ENCODE data around the gene TENM3.

Gene TENM3

DNA sequence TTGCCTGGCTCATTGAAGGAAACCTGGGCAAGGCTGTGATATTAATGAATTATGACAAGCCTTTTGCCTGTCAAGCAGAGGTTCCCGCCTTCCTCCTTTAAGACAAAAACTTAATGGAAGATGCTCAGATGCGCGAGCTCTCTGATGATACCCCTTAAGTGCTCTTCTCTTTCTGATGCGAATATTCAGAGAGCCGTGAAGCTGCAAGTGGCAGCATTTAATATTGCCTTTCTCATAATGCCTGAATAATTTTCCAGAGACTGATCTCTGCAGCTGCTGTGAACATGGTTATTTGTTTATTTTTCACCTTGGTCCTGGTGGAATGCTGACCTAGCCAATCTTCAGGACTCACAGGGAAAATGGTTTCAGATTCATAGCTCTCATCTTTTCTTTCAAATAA lies 251.8 kb downstream of the TENM3 start:
- Mint-ChIP-seq H3K36me3 (ENCODE audit: insufficient read depth) (no peaks in the 10 kb centered on the region), H3K27me3 (peaks cover 7 to 21% of the 10 kb centered on the region in 2 donors), H3K27ac (no peak overlapping the region), H3K9me3 (no peaks in the 10 kb centered on the region), H3K4me3 (no peak overlapping the region), H3K4me1 (ENCODE audit: low read depth in 2 of 2) (no peaks in the 10 kb centered on the region)
- DNase-seq (no peak), ATAC-seq (replicated peaks) (no peak)

DNA sequence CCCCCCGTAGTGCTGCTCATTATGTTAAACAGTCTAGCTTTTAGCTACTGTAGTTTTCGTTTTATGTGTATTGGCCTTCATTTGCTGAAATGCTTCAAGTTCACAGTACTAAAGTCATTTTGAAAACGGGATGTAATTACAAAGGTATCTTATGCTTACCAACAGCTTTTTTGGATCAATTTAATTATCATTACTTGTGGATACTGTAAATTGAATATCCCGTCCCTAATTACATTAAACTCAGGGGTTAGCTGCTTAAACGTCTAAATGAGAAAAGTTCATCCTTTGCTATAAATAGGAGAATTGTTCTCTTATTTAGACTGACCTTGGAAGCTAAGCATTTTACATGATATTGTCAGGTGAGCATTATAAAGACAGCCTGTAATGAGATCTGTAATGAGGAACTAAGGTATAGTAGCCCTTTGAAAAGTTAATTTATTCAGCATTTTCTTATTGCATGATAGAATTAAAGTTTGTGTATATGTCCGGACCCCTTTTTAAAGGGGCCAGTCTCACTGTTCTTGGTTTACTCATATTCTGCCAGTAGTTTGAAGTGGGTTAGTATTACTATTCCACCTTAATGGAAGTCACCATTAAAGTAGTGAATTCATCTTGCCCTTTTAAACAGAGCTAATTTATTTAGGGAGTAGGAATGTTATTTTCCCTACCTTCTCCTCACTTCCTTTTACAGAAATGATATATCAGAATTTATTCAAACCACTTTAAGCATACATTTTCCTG lies 252.6 kb downstream of the TENM3 start:
- Mint-ChIP-seq H3K27ac (no peak overlapping the region), H3K4me3 (no peak overlapping the region), H3K9me3 (no peaks in the 10 kb centered on the region), H3K27me3 (peaks cover 7 to 15% of the 10 kb centered on the region in 2 donors), H3K4me1 (ENCODE audit: low read depth in 2 of 2) (no peaks in the 10 kb centered on the region), H3K36me3 (ENCODE audit: insufficient read depth) (no peaks in the 10 kb centered on the region)
- ATAC-seq (replicated peaks), result no peak
- DNase-seq, result no peak

DNA sequence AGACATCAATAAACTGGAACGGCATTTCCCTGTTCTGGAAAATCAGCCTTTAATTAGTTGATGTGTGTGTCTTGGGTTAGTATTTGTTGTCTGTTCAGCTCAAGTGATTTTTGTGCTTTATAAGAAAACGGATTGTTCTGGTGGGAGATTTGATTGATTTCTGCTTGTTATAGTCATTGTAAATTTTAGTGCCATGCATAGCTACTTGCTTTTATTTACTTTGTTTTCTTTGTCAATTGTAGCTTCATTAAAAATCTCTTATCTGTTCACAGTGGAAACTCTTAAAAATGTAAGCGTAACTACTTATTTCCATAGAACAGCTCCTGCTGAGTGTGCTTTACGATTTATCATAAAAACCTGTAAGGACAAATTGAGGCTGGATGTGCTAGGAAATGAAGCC lies 253.2 kb downstream of the TENM3 start:
- no peak for ATAC-seq (replicated peaks)
- Mint-ChIP-seq H3K27me3 (peaks cover 7 to 15% of the 10 kb centered on the region in 2 donors), H3K9me3 (no peaks in the 10 kb centered on the region), H3K4me3 (no peak overlapping the region), H3K36me3 (ENCODE audit: insufficient read depth) (no peaks in the 10 kb centered on the region), H3K4me1 (ENCODE audit: low read depth in 2 of 2) (no peaks in the 10 kb centered on the region), H3K27ac (no peak overlapping the region)
- DNase-seq, result no peak

DNA sequence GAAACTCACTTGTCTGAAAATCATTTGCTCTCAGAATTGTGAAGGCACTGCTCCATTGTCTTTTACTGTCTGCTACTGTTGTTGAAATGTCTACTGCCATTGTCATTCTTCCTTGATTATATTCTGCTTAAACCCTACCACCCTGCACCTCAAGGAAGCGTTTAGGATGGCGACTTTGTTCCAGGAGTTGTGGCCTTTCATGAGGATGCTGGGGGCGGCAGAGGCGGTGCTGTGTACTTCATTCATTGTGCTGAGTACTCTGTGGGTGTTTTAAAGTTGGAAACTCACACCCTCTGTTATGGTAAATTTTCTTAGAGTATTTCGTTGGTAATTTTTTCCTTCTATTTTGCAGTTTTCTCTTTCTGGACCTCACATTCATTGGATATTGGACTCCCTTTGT lies 258.9 kb downstream of the TENM3 start:
- Mint-ChIP-seq H3K4me1 (ENCODE audit: low read depth in 2 of 2) (no peaks in the 10 kb centered on the region), H3K4me3 (no peak overlapping the region), H3K27ac (no peak overlapping the region), H3K9me3 (no peaks in the 10 kb centered on the region), H3K36me3 (ENCODE audit: insufficient read depth) (no peaks in the 10 kb centered on the region), H3K27me3 (peaks cover 0 to 11% of the 10 kb centered on the region in 2 donors)
- DNase-seq (no peak), ATAC-seq (replicated peaks) (no peak)

DNA sequence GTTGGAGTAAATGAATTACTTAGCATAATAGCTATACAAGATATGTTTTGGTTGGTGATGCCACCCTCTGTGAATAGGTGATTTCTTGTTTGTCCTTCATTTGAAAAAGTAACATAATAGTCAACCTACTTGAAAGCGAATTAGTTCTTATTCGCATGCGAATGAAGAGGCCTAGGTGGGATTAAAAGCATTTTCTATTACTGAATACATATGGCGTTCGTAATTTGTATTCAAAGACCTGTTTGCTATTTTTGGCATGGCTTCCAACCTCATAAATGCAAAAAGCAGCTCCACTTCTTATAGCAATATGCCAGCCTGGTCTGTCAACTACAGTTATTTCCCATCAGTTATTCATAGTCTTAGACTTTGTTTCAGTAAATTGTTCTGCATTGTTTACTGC lies 261.3 kb downstream of the TENM3 start:
- Mint-ChIP-seq H3K36me3 (ENCODE audit: insufficient read depth) (no peaks in the 10 kb centered on the region), H3K9me3 (no peaks in the 10 kb centered on the region)
- ATAC-seq (replicated peaks), result no peak

DNA sequence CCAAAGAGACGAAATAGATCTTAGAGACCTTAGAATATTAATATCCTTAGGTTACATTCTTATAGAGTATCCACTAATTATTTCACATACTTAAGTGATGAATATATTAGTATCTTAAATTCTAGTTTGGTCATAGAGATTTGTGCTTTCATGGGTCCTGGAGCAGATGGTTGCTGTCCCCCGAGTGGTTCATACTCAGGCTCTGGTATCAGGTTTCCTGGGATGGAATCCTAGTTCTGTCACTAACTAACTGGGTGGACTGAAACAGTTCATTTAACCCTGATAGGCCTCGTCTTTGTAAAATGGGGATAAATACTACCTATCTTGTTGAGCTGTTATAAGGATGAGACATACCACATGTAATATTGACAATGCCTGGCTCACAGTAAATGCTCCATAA lies 264.6 kb downstream of the TENM3 start:
- Mint-ChIP-seq H3K27ac (no peak overlapping the region), H3K9me3 (no peaks in the 10 kb centered on the region), H3K4me3 (no peak overlapping the region), H3K27me3 (peaks cover 0 to 11% of the 10 kb centered on the region in 2 donors), H3K4me1 (ENCODE audit: low read depth in 2 of 2) (no peaks in the 10 kb centered on the region), H3K36me3 (ENCODE audit: insufficient read depth) (no peaks in the 10 kb centered on the region)
- no peak for ATAC-seq (replicated peaks)
- no peak for DNase-seq

More for the DNA sequence above, 261.3 kb downstream of the TENM3 start:
- H3K4me1 Mint-ChIP-seq (ENCODE audit: low read depth in 2 of 2), result no peaks in the 10 kb centered on the region
- no peak for DNase-seq
- peaks cover 0 to 11% of the 10 kb centered on the region in 2 donors for H3K27me3 Mint-ChIP-seq
- H3K4me3 Mint-ChIP-seq, result no peak overlapping the region
- H3K27ac Mint-ChIP-seq, result no peak overlapping the region

DNA sequence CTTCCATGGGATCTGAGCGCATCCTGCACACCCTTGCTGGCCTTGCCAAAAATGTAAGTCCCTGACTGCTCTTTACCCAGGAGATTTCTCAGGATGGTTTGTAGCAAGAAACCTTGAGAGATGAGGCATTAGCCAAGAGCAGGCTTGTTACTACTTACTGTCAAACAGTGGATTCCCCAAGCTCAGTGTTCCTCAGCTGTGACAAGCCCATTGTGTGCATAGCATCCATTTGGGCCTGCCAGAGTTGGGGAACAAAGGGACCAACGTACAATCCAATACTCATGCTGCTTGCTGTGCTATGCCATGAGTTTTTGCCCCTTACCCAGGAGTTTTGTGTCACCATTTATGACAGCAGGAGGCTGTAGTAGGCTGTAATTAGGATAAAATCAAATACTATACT lies 267.6 kb downstream of the TENM3 start:
- no peak for ATAC-seq (replicated peaks)
- no peak overlapping the region for H3K4me3 Mint-ChIP-seq
- H3K4me1 Mint-ChIP-seq (ENCODE audit: low read depth in 2 of 2), result no peaks in the 10 kb centered on the region
- DNase-seq, result no peak
- H3K27ac Mint-ChIP-seq, result no peak overlapping the region
- no peaks in the 10 kb centered on the region for H3K36me3 Mint-ChIP-seq (ENCODE audit: insufficient read depth)
- H3K27me3 Mint-ChIP-seq, result peaks cover 0 to 4% of the 10 kb centered on the region in 2 donors
- H3K9me3 Mint-ChIP-seq, result no peaks in the 10 kb centered on the region

DNA sequence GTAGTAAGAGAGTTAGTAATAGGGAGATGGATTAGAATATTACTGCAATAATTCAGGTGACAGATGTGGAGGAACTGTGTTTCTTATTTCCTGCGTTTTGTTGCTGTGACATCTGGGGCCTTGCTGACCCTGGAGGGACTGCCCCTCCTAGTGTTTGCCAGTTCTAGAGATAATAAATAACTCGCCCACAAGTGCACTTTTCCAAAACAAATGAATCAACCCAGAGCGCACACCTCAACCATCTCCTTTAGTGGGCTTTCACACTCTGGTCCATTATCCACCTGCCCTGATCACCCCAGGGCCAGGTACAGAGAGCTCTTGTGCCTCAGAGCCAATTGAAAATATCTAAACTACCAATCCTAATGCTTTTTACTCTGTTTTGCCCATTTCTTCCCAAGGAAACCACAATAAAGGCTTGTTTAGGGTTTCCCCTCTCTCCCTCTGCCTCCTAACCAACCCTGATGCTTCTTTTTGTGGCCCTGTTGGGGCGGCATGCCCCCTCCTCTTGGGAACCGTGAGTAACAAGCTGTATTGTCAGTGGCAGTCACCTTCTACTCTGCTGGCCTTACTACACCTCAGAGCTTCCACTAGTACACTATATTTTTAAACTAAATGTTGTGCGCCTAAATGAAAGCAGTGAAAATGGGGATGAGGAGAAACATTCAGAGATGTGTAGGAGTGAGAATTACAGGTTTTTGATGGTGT lies 270.5 kb downstream of the TENM3 start:
- no peak overlapping the region for H3K27ac Mint-ChIP-seq
- DNase-seq, result no peak
- no peaks in the 10 kb centered on the region for H3K4me1 Mint-ChIP-seq (ENCODE audit: low read depth in 2 of 2)
- H3K27me3 Mint-ChIP-seq, result peaks cover 0 to 6% of the 10 kb centered on the region in 2 donors
- ATAC-seq (replicated peaks), result no peak
- H3K9me3 Mint-ChIP-seq, result peaks cover 0 to 2% of the 10 kb centered on the region in 2 donors
- H3K36me3 Mint-ChIP-seq (ENCODE audit: insufficient read depth), result no peaks in the 10 kb centered on the region
- H3K4me3 Mint-ChIP-seq, result no peak overlapping the region

DNA sequence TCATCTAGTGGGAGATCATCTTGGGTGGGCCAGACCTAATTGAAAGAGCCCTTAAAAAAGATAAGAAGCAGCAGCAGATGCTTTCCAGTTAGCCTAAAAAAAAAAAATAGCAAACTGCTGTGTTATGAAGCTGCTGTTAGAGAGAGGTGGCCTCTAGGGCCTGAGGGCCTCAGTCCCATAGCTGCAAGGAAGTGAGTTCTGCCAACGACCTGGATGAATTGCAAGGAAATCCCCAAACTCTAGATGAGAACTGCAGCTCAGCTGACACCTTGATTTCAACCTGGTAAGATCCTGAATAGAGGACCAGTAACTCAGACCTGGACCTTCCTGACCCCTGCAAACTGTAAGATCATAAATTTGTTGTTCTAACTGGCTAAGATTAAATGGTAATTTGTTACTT lies 275.2 kb downstream of the TENM3 start:
- no peaks in the 10 kb centered on the region for H3K4me1 Mint-ChIP-seq (ENCODE audit: low read depth in 2 of 2)
- H3K36me3 Mint-ChIP-seq (ENCODE audit: insufficient read depth), result no peaks in the 10 kb centered on the region
- no peak overlapping the region for H3K4me3 Mint-ChIP-seq
- H3K27me3 Mint-ChIP-seq, result peaks cover 0 to 14% of the 10 kb centered on the region in 2 donors
- no peak overlapping the region for H3K27ac Mint-ChIP-seq
- H3K9me3 Mint-ChIP-seq, result peaks cover 0 to 2% of the 10 kb centered on the region in 2 donors
- no peak for ATAC-seq (replicated peaks)
- no peak for DNase-seq

DNA sequence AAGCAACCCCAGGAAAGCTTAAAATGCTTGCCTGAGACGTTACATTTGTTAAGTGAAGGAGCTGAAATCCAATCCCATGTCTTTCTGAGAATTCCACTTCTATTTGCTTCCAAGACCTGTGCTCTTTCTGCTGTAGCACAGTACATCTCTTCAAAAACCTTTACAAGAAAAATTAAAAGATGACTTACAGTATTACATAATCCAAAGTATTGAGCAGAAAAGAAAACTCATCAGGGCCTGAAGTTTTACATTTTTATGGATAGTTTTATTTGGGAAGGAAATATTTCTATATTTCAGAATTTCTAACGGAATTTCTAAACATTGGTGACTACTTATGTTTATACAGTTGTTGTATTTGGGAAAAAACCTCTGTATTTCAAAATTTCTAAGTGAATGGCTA lies 276.3 kb downstream of the TENM3 start:
- peaks cover 0 to 15% of the 10 kb centered on the region in 2 donors for H3K27me3 Mint-ChIP-seq
- no peaks in the 10 kb centered on the region for H3K36me3 Mint-ChIP-seq (ENCODE audit: insufficient read depth)
- no peak overlapping the region for H3K4me3 Mint-ChIP-seq
- DNase-seq, result no peak
- H3K9me3 Mint-ChIP-seq, result peaks cover 0 to 2% of the 10 kb centered on the region in 2 donors
- no peak overlapping the region for H3K27ac Mint-ChIP-seq
- no peak for ATAC-seq (replicated peaks)
- no peaks in the 10 kb centered on the region for H3K4me1 Mint-ChIP-seq (ENCODE audit: low read depth in 2 of 2)

DNA sequence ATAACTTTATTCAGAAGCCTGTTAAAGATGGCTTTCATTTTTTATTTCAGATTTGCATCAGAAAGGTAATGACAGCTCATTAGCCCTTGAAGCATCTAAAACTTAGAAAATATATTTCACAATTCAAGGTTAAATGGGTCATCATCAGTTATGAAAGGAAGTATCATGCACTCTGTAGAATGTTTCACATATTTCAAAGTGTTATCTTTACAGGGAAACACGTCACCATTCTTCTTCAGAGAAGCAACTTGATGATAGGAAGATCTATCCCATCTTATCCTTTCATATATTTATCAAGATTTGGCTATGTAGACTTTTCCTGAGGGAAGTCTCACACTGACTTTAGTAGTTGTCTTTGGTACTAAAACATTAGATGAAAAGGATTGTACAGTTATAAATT lies 277.8 kb downstream of the TENM3 start:
- DNase-seq (no peak), ATAC-seq (replicated peaks) (no peak)
- Mint-ChIP-seq H3K27me3 (peaks cover 3 to 17% of the 10 kb centered on the region in 2 donors), H3K4me1 (ENCODE audit: low read depth in 2 of 2) (no peaks in the 10 kb centered on the region), H3K4me3 (no peak overlapping the region), H3K9me3 (peaks cover 0 to 2% of the 10 kb centered on the region in 2 donors), H3K27ac (no peak overlapping the region), H3K36me3 (ENCODE audit: insufficient read depth) (no peaks in the 10 kb centered on the region)

DNA sequence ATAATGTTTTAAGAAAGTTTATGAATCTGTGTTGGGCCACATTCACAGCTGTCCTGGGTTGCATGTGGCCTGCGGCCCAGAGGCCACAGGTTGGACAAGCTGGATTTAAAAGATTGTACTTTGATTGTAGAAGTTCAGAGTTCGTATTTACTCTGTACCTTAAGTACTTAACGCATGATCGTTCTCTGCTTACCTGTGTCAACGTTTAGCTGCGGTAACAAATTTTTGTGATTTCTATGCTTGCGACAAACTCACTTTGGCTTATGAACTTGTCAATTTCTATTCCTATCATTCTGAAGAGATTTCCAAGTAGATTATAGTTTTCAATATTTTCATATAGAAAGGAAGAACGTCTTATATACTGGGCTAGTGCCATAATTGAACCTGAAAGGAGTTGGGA lies 285.6 kb downstream of the TENM3 start:
- no peak overlapping the region for H3K4me3 Mint-ChIP-seq
- H3K4me1 Mint-ChIP-seq (ENCODE audit: low read depth in 2 of 2), result no peaks in the 10 kb centered on the region
- no peak overlapping the region for H3K27ac Mint-ChIP-seq

DNA sequence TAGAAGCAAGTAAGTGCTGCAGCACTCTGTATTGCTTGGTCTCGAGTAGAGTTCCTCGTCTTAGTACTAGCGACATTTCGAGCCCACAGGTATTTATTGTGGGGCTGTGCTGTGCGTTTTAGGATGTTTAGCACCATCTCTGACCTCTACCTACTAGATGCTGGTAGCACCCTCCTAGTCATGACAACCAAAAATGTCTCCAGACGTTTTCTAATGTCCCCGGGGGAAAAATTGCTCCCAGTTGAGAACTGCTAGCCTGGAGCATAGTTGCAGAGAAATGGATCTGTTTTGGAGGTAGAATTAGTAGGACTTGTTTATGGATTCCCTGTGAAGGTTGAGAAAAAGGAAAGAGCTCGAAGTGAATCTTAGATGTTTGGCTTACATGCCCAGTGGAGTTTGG lies 287.2 kb downstream of the TENM3 start:
- Mint-ChIP-seq H3K4me1 (ENCODE audit: low read depth in 2 of 2) (no peaks in the 10 kb centered on the region), H3K27ac (no peak overlapping the region), H3K36me3 (ENCODE audit: insufficient read depth) (no peaks in the 10 kb centered on the region), H3K27me3 (peaks cover 16 to 19% of the 10 kb centered on the region in 2 donors), H3K9me3 (no peaks in the 10 kb centered on the region), H3K4me3 (no peak overlapping the region)
- ATAC-seq (replicated peaks) (no peak), DNase-seq (no peak)

More for the DNA sequence above, 285.6 kb downstream of the TENM3 start:
- Mint-ChIP-seq H3K27me3 (peaks cover 16 to 19% of the 10 kb centered on the region in 2 donors), H3K9me3 (no peaks in the 10 kb centered on the region), H3K36me3 (ENCODE audit: insufficient read depth) (no peaks in the 10 kb centered on the region)
- ATAC-seq (replicated peaks) (no peak), DNase-seq (no peak)

DNA sequence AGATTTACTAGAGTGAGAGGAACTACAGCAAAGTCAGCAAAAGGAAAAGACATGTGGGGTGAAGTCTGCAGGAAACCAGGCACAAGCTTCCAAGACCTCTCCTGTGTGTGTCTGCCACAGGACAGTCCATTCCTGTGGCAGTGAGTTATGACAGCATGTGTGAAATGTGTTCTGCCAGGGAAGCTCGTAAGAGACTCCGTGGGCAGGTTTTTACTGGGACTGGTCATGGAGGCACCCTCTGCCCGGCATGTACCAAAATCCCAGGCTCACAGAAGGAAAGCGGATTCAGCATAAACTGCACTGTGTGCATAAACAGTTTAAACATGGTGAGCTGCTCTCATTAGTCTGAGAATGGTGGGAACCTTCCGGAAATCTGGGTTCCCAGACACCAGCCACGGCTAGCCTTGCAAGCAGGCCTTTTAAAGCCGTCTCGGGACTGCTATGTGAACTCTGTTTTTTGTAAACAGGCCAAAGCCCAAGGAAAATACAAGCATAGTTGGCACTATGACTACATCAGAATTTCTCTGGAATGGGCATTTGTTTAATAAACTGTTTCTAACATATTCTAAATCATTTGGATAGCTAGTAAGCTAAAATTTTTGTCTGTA lies 288.5 kb downstream of the TENM3 start:
- no peaks in the 10 kb centered on the region for H3K36me3 Mint-ChIP-seq (ENCODE audit: insufficient read depth)
- no peak overlapping the region for H3K27ac Mint-ChIP-seq
- no peak for ATAC-seq (replicated peaks)
- H3K4me3 Mint-ChIP-seq, result no peak overlapping the region
- no peaks in the 10 kb centered on the region for H3K4me1 Mint-ChIP-seq (ENCODE audit: low read depth in 2 of 2)
- H3K9me3 Mint-ChIP-seq, result no peaks in the 10 kb centered on the region
- peaks cover 8 to 10% of the 10 kb centered on the region in 2 donors for H3K27me3 Mint-ChIP-seq
- no peak for DNase-seq
